ENCODE data around the gene BMP5.

GRCh38 chr6:55726144-55726543 is 149.2 kb downstream of the BMP5 start:
- TF ChIP-seq CTCF (IDR thresholded peaks at IDR 0.05; ENCODE audit: control extremely low read depth in 1 of 3, insufficient read depth in 1 of 3, low read depth in 1 of 3, low read length in 3 of 3): no peak
- no peak for TF ChIP-seq RFX5 (IDR thresholded peaks at IDR 0.05; ENCODE audit: borderline replicate concordance, low read depth, low read length)
- no peak for TF ChIP-seq EZH2 (IDR thresholded peaks at IDR 0.05; ENCODE audit: low read depth, low read length, severe bottlenecking)
- TF ChIP-seq BRCA1 (IDR thresholded peaks at IDR 0.05; ENCODE audit: low read depth, low read length): no peak
- TF ChIP-seq JUND (IDR thresholded peaks at IDR 0.05; ENCODE audit: low read length): no peak
- TF ChIP-seq CBX5 (IDR thresholded peaks at IDR 0.05; ENCODE audit: low read depth, low read length): no peak
- TF ChIP-seq TBP (IDR thresholded peaks at IDR 0.05; ENCODE audit: low read depth, low read length): no peak
- no peak for TF ChIP-seq CHD1 (IDR thresholded peaks at IDR 0.05; ENCODE audit: low read depth, low read length)
- no peak for TF ChIP-seq POU5F1 (IDR thresholded peaks at IDR 0.05; ENCODE audit: low read depth, low read length)
- TF ChIP-seq EP300 (IDR thresholded peaks at IDR 0.05; ENCODE audit: borderline replicate concordance in 1 of 2, low read depth in 2 of 2, low read length in 2 of 2): no peak
- TF ChIP-seq POLR2A (IDR thresholded peaks at IDR 0.05; ENCODE audit: control extremely low read depth in 1 of 2, low read depth in 2 of 2, low read length in 2 of 2): no peak
- no peak for TF ChIP-seq SRF (IDR thresholded peaks at IDR 0.05; ENCODE audit: low read depth, low read length)
